HK-2 (cell line): ENCODE data around the gene SYT15B.
"Not testable (repeated sequence)": the region's sequence is repeated elsewhere in the genome, so short reads cannot be mapped to it uniquely, and the experiment has no call there.

Source experiments
- DNase-seq: peaks from one replicate; pipeline ENCODE4 v3.0.0-alpha.2; 2018; ENCODE audit not compliant: unreplicated experiment

The SYT15B gene

DNA sequence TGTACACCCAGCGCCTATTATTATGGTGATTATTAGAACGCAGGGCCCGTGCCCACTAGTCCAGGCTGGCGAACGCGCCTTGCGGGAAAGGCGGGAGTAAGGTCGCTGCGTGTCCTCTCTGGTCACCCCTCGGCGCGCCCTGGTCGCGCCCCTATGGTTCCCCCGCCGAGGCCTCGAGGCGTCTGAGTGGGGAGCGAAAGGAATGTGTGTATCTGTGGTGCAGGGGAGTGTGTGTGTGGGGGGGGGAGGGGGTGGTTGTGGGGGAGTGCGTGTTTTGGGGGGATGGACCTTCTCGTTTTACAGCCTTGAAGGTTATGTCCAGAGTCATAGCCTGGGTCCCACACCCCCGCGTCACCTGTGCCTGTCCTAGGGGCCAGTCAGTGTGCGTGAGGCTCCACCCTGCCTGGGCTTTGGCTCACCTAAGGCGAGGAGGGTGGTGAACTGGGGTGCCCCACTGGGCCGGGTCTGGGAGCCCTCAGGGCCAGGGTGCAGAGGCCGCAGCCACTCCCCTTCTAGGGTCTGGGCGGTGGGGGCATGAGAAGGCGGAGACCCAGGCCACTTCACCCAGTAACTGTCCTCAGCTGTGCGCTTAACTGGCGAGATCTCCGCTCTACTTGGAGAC lies at the start of gene SYT15B:
Gene SYT15B (minus strand): TSS at position 39 of the 622 bp plus-strand sequence. CDS start 952 bp downstream, outside the sequence.
- not testable (repeated sequence) for DNase-seq

DNA sequence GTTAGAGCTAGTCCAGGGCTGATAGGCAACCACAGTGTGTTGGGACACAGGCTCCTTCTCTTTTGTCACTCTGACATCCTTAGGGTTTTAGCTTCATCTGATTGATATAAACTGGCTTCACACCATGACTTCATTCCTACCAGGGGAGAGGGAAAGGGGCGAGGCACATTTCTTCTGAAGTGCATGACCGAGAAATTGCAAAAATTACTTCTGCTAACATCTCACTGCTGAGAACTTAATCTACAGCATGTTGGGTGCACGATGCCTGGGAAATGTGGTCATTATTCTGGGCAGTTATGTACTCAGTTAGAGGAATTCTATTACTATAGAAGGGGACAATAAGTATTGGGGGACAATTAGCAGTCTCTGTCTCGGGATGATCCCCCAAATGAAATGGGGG lies 16.2 kb upstream of the SYT15B start:
- not testable (repeated sequence) for DNase-seq

DNA sequence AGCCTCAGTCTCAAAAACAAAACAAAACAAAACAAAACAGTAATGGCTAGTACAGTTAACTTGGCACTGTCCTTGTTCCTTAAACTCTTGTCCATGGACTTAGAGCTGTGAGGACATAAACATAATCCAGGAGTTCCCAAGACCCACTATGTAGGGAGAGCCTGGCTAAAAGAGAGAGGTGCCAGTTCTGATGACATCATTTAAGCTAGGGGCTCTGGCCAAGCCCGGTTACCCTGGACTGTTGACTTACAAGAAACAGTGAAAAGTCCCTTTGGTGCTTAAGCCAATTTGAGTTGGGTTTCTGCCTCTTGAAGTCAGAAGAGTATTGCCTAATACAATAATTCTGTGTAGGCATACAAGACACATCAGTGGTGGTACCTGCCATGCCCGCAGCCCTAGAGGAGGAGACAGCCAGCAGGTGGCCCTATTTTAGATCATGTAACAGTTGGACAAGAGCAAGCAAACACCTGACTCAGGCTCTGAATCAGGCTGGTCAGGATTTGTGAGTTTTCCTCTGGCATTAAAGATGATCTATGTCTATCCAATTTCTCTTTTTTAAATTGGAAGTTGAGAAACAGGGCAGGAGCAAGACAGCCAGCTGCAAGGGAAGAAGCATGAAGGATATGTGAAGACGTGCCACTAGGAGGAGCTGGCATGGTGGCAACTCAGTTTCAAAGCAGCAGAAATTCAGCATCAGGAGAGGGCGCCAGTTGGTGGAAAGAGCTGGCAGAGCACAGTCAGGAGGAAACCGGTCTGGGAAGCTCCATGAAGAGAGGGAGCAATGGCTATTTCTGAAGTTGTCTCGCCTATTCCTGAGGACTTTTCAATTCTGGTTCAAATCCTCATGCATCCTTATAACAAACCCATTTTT lies 12.2 kb upstream of the SYT15B start:
- DNase-seq, result peak; percentile 50

DNA sequence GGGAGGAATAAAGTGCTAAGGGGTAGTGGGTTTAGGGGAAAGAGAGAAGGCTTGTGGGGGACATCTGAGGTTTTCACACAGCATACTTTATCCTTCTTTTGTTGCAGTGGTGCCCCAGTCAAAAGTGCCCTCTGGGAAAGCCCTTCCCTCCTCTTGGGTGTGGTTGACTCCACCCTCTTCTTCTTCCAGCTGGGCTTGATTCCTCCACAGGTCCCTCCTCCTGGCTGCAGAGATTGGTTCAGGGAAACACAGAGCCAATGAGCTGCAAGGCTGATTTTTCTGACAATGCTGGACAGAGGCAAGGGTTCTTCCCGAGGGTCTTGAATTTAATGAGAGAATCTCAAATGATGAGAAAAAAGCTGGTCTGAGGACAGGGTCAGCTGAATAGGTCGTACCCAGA lies 7.4 kb upstream of the SYT15B start:
- DNase-seq, result not testable (repeated sequence)

DNA sequence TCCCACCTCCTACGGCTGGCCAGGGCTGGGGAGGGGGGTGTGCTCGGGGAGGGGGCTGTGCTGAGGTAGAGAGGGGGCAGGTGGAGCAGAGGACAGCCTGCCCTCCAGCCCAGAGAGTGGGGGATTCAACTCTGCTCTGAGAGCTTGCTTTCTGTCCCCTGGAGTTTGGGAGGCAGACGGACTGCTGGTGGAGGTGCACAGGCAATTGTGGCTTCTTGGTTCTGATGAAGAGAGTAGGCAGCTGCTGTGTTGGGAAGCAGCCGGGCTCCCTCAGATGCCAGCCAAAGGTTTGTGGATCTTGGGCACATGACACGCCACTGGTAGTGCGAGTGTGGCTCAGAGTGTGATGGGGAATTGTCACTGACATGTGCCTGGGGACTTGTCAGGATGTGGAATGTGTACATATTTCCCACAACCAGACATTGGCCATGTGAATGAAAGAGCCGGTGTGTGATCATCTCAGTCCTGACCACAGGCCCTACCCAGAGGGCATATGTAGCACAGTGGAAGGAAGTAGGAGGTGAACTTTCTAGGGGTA lies 5.3 kb upstream of the SYT15B start:
- DNase-seq, result not testable (repeated sequence)

DNA sequence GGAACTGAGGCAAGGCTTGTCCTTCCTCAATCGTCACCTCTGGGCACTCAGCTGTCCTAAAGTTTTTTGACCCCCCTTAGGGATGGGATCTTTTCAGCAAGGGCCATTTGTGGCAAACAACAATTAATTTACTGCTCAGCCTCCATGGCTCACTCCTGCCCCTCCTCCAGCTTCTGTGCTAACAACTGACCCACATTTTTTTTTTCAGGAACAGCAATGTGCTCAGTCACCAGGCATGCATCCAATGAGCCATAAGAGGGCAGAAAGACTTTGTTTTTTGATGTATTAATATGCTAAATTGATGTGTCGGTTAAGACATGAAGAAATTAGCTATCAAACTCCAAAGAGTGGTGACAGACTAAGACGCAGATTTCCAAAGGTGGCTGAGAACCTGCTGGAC lies 4.7 kb upstream of the SYT15B start:
- not testable (repeated sequence) for DNase-seq

DNA sequence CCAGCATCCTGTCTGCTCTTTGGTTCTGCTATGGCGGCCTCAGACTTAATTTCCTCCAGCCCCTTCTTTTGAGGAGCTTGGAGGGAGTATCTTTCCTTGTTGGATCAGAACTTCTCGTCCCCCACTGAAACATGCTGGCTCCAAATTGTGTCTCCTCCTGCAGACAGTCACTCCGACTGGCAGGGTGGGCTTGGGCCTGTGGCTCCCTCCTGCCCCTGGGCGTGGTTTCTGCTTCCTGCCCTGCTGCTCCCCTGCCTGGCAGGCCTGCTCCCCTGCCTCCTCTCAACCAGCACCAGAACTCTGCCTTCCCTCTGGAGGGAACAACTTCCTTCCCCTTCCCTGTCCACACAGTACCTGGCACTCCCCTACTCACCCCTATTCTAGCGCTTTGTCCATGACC lies 3.8 kb upstream of the SYT15B start:
- DNase-seq, result not testable (repeated sequence)

DNA sequence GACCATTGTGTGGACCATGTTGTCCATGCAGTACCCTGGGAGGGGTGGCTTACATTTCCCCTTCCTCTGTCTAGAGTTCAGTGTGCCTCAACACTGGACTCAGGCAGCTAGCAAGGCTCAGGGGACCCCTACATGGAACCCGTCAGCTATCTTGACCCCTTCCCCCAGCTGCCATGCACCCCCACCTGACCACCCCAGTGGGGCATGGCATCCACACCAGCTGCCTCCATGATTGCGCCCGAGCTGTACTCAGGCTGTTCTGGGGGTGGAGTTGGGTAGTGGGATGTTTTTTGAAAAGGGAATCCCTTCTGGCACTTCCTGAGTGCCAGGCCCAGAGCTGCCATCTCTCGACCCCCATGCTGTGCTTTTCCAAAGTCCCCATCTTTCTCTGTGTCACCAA lies 1.8 kb upstream of the SYT15B start:
- DNase-seq, result not testable (repeated sequence)

DNA sequence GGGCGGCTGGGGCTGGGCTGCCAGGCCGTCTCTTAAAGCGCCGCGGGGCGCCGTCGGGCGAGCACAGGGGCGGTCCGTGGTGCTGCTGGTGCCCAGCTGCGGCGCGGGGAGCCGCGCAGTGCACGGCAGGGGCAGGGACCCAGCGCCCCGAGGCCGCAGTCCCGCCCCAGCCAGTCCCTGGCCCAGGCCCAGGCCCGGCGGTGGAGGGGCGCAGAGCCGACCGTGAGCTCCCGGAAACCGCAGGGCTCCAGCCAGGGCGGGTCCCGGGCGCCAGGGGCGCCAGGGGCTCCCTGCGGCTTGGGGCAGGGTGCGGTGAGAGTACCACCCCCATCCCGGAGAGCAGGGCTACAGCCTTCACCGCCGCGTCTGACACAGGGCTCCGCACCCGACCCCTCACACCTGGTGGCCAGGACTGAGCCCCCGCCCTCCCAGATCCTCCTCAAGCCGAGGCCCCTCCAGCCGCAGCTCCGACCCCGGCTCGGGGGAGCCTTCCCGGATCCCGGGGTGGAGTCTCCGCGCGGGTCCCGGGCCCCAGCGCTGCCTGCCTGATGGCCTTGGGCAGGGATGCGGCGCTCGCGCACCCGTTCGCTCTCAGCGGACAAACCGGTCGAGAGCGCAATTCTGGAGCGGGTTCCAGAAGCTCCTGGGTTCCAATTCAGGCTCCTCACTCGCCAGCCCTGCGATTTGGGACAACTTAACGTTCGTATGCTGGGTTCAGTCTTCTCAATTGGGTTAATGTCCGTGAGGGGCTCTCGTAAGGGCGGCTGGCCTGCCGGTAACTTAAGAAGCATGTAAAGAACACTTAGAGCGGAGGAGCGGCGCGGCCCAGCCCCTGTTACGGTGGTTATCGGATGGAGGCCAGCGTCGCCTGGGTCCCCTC lies 478 bp downstream of the SYT15B start:
- not testable (repeated sequence) for DNase-seq

DNA sequence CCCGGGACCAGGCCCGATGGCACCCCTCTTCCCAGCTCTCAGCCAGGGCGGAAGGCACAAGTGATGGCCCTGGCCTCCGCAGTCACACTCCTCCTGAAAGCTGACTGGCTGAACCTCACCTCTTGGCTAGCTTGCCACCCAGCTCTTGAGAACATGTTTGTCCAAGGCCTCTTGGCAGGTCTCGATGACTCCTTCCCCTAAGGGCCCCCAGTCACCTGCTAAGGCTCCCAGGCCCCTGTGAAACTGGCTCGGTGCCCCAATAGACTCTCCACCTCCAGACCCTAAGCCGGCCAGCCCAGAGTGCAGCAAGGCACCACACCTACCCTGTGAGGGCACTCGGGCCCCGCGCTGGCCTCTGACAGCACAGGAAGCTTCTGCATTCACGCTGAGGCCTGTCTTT lies 4.5 kb downstream of the SYT15B start:
- not testable (repeated sequence) for DNase-seq

DNA sequence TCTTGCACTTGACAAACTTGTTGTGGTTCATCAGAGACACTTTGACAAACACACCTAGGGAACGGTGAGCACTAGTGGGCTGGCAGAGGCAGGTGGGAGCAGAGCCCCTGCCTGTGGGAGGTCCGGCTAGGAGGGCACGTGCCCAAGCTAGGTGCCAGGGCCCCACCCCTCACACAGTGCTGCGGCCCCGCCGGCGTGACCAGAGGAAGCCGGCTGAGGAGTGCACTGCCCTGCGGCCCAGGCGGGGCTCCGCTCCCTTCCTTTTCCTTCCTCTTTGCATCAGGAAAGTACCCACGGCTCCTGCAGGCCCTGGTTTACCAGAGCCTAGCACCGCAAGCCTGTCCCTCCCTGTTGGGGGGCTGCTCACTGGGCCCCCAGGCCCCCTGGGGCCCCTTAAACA lies 7.2 kb downstream of the SYT15B start:
- not testable (repeated sequence) for DNase-seq

DNA sequence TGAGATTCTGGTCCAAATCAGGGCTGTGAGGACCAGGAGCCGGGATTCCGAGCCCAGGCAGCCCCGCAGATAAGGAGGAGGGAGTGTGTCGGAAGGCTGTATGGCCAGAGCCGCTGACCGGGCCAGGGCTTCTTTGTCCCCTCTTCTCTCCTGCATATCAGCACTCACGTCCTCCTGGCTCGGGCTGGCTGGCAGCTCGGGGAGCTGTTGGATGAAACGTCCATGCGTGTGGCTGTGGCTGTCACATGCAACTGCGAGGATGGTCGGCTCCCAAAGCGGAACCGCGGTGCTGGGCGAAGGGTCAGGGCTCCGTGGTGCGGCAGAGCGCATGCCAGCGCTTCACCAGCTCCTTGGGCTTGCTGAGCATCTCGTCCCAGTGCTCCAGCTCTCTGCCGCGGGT lies 9.5 kb downstream of the SYT15B start:
- not testable (repeated sequence) for DNase-seq

DNA sequence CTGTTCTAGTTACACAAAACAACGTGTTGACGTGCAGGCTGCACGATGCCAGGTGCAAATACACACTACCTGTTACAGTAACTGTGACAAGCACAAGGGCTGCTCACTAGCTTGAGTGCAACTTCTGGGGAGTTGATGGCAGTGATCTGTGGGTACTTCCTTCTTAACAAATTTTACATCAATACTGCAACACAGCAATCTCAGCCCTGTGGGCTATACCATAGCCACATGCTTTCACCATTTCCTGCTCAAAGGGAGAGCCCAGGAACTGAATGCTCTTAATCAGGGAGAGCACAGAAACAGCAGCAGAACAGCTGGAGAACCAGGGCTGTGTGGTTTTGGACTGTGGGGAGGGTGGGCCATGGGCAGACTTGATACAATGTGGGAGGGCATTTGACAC lies 10.2 kb downstream of the SYT15B start:
- DNase-seq, result not testable (repeated sequence)

DNA sequence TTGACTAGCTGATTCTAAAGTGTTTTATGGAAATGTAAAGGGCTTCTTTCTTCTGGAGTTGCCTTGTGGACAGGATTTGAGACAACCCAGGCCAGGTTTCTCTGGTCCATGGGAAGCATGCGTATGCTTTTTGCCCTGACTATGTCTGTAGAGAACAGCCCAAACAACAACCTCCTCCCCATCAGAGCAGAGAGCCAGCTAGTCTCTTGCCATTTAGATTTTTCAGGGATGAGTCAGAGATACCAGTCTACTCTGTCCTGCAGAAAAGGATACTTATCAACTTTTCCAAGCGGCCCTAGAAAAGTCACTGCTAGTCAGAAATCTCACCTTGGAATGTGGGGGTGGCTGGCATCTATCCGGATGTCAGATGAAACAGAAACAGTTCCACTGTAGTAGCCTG lies 11.6 kb downstream of the SYT15B start:
- DNase-seq, result not testable (repeated sequence)

DNA sequence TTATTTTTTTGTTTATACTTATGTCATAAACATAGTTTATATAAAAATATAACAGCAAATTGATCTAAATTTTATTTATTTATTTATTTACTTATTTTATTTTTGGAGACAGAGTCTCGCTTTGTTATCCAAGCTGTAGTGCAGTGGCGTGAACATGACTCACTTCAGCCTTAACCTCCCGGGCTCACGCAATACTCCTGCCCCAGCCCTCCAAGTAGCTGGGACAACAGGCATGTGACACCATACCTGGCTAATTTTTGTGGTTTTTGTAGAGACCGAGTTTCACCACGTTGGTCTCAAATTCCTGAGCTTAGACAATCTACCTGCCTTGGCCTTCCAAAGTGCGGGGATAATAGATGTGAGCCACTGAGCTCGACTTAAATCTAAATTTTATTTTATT lies 13.0 kb downstream of the SYT15B start:
- DNase-seq, result not testable (repeated sequence)

DNA sequence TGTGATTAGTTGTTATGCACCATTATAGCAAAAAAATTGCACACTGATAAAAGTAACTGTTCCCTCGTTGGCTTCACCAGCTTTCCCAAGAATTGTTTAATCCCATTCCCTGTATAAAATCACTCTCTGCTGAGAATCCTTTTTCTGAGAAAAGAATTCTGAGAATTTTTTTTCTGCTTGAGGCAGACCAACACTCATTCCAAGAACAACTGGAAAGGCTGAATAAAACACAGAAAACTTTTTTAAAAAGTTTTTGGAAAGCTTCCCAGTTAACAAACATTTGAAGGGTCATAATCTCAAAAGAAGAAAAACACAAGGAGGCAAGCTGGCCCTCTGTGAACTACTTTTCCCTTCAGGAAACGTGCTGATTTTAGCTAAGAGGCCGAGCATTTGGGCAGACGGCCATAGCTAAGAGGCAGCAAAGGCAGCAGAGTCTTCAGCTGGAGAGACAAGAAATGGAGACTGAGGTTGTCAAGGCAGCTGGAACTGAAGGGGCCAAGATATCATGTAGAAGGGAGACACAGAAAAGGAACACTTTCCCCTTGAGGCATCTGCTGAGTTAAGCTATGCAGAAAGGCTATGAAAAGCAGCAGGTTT lies 16.5 kb downstream of the SYT15B start:
- not testable (repeated sequence) for DNase-seq

DNA sequence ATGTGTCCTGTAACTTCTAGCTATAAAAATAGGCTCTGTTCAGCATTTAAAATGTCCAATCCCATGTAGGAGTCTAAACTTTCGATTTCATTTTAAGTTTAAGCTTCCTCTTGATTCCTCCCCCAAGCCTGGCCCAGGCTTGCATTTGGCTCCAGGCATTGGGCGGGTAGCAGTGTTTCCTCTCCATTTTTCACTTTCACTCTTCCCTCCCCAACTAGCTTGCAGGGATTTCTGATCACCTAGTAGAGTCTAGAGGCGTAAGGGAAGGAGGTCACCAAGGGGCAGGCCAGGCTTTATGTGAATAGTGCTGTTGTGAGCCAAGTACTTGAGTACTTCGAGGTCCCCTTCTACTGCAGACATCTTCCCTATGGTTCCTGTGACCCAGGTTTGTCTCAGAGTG lies 18.5 kb downstream of the SYT15B start:
- not testable (repeated sequence) for DNase-seq

DNA sequence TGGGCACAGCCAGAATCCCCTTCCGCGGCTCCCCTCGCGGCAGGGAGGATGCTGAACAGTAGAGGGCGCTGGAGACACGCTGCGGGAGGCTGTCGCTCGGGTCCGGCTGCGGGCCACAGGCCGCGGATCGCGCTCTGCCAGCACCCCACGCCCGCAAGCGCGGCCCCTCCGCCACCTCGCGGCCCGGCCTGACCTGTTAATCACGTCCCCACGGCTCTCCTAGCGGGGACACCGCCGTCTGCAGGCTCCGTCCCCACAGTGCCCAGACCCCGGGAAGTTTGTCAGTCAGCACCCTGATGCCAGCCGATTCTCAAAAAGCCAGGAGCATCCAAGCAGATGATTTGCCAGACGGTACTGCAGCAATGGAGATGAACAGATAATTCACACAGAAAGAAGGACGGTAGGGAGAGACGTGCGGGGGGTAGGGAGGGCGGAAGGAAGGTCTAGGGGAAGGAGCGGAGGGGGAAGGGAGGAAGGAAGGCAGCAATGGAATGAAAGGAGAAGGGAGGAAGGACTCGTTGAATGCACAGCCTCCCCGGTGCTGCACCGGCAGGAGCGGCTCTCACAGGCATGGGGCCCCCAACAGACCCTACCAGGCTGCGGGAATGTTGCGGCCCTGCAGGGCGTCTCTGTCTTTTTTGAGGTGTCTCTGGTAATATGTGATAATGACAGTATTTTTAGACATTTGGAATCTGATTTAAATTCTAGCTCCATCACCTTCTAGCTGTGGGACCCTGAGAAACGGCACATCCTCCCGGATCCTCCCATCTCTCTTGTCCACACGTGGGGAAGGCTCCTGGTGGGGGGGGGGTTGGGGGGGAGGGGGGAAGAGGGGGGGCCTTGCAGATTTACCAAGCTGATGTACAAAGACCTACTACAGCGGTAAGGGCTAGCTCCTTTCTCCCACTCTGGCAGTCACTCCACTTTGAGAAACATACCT lies 19.5 kb downstream of the SYT15B start:
- DNase-seq, result not testable (repeated sequence)

DNA sequence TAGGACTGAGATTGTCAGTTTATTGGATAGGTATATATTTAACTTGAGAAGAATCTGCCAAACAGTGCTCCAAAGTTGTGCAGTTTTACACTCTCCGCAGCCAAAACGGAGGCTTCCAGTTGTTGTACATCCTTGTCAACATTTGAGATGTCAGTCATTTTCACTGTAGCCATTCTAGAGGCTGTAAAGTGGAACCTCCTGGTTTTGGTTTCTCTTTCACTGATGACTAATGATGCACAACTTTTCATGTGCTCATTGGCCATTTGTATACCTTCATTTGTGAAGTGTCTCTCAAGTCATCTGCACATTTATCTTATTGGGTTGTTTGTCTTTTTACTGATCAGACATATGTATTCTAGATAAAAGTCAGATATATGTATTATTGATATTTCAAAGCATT lies 22.5 kb downstream of the SYT15B start:
- not testable (repeated sequence) for DNase-seq

DNA sequence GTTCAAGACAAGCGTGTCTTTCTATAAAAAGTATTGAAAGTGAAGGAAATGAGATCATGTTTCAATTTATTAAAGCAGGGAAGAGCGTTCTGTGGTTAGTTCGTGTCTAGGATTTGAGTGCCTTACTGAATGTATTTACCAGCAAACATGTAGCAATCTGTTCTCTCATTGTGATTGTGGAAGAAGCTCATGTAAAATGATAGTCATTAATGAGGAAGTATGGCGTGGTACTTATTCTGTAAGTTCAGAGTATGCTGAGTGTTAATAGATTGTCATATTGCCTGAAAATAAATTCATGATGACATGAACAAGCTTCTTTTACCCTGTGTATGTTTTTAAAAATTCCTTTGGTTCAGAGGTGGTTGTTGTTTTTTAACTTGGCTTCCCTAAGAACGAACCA lies 32.5 kb downstream of the SYT15B start:
- not testable (repeated sequence) for DNase-seq
